ENCODE results near the gene IMPA2. TPM values are rescaled to one million over a fixed set of nuclear protein-coding genes. Genes with fewer than 3 reads are reported as not detected.

IMPA2 gene
- total and polyA plus RNA-seq, 2 of the 13 experiments (the other 11 are each of a cell fraction or from before 2014, with no cell fraction given) = 37.8 to 71.8 TPM

DNA sequence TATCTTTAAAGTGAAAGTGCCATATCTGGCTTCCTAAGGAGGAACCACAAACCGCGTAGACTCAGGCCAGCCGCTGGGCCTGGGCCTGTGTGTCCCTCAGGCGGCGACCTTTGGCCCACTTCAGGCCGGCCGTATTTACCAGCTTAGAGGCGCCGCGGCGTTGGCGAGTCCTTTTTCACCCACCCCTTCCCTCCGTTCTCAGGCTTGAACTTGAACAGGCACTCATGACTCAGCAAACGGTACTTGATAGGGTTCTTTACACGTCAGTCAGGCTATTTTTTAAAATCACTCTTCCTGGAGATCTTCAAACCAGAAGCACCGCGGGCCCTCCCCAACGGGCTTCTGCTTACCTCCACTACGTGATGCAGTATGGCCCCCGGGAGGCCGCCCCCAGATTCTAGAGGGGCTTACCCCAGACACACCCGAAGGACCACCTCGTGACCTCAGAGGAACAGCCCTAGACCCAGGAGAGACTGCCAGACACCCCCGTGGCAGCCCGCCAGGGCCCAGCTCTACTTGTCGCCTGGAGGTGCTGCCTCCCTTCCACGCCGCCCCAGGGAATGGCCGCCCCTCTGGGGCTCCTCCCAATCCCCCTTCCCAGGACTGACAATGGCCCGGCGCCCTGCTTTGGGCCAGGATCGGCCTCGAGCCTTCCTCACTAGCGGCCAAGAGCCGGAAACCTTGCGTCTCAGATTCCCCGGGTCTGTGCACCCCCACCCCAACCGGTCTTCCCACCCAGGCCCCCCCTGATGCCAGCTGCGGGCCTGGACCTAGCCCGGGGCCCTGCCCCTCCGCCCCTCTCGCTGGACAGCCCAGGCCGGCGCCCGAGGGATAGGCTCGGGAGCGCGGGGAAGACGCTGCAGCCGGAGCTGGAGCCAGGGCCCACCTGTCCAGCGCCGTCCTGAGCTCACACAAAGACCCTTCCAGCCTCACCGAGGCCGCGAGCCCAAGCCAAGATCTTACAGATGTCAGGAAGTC lies 33.8 kb upstream of the IMPA2 start (continued):
- TF ChIP-seq RARG (CRISPR knock-in tag; IDR thresholded peaks at IDR 0.05; ENCODE audit: low read depth) (no peak), HNRNPK (IDR thresholded peaks at IDR 0.05; ENCODE audit: low read depth, low read length, poor library complexity, severe bottlenecking) (no peak), FOXM1 (CRISPR knock-in tag; IDR thresholded peaks at IDR 0.05) (no peak), ZNF552 (CRISPR knock-in tag; IDR thresholded peaks at IDR 0.05; ENCODE audit: borderline replicate concordance) (no peak), PITX1 (CRISPR knock-in tag; IDR thresholded peaks at IDR 0.05) (no peak), ZBTB21 (CRISPR knock-in tag; IDR thresholded peaks at IDR 0.05) (no peak), ATAD3A (CRISPR knock-in tag; IDR thresholded peaks at IDR 0.05) (no peak), ZBTB7A (CRISPR knock-in tag; IDR thresholded peaks at IDR 0.05) (no peak), ATF7 (IDR thresholded peaks at IDR 0.05) (no peak), ATF7 (CRISPR knock-in tag; IDR thresholded peaks at IDR 0.05) (no peak), CBX2 (IDR thresholded peaks at IDR 0.05; ENCODE audit: low read depth, low read length) (no peak), CBX2 (CRISPR knock-in tag; IDR thresholded peaks at IDR 0.05; ENCODE audit: low read depth) (no peak), NPAS2 (CRISPR knock-in tag; IDR thresholded peaks at IDR 0.05; ENCODE audit: borderline replicate concordance) (no peak), ELF3 (CRISPR knock-in tag; IDR thresholded peaks at IDR 0.05) (peak; percentile 75)
- TF ChIP-seq, protein P1, sequence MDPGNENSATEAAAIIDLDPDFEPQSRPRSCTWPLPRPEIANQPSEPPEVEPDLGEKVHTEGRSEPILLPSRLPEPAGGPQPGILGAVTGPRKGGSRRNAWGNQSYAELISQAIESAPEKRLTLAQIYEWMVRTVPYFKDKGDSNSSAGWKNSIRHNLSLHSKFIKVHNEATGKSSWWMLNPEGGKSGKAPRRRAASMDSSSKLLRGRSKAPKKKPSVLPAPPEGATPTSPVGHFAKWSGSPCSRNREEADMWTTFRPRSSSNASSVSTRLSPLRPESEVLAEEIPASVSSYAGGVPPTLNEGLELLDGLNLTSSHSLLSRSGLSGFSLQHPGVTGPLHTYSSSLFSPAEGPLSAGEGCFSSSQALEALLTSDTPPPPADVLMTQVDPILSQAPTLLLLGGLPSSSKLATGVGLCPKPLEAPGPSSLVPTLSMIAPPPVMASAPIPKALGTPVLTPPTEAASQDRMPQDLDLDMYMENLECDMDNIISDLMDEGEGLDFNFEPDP (CRISPR knock-in tag; conservative IDR thresholded peaks at IDR 0.05) = no peak
- TF ChIP-seq, protein P2, sequence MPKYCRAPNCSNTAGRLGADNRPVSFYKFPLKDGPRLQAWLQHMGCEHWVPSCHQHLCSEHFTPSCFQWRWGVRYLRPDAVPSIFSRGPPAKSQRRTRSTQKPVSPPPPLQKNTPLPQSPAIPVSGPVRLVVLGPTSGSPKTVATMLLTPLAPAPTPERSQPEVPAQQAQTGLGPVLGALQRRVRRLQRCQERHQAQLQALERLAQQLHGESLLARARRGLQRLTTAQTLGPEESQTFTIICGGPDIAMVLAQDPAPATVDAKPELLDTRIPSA (CRISPR knock-in tag; IDR thresholded peaks at IDR 0.05; ENCODE audit: borderline replicate concordance) = no peak
- TF ChIP-seq, protein P3, sequence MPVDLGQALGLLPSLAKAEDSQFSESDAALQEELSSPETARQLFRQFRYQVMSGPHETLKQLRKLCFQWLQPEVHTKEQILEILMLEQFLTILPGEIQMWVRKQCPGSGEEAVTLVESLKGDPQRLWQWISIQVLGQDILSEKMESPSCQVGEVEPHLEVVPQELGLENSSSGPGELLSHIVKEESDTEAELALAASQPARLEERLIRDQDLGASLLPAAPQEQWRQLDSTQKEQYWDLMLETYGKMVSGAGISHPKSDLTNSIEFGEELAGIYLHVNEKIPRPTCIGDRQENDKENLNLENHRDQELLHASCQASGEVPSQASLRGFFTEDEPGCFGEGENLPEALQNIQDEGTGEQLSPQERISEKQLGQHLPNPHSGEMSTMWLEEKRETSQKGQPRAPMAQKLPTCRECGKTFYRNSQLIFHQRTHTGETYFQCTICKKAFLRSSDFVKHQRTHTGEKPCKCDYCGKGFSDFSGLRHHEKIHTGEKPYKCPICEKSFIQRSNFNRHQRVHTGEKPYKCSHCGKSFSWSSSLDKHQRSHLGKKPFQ (CRISPR knock-in tag; IDR thresholded peaks at IDR 0.05; ENCODE audit: insufficient replicate concordance) = no peak
- TF ChIP-seq, protein P4, sequence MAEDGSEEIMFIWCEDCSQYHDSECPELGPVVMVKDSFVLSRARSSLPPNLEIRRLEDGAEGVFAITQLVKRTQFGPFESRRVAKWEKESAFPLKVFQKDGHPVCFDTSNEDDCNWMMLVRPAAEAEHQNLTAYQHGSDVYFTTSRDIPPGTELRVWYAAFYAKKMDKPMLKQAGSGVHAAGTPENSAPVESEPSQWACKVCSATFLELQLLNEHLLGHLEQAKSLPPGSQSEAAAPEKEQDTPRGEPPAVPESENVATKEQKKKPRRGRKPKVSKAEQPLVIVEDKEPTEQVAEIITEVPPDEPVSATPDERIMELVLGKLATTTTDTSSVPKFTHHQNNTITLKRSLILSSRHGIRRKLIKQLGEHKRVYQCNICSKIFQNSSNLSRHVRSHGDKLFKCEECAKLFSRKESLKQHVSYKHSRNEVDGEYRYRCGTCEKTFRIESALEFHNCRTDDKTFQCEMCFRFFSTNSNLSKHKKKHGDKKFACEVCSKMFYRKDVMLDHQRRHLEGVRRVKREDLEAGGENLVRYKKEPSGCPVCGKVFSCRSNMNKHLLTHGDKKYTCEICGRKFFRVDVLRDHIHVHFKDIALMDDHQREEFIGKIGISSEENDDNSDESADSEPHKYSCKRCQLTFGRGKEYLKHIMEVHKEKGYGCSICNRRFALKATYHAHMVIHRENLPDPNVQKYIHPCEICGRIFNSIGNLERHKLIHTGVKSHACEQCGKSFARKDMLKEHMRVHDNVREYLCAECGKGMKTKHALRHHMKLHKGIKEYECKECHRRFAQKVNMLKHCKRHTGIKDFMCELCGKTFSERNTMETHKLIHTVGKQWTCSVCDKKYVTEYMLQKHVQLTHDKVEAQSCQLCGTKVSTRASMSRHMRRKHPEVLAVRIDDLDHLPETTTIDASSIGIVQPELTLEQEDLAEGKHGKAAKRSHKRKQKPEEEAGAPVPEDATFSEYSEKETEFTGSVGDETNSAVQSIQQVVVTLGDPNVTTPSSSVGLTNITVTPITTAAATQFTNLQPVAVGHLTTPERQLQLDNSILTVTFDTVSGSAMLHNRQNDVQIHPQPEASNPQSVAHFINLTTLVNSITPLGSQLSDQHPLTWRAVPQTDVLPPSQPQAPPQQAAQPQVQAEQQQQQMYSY (CRISPR knock-in tag; IDR thresholded peaks at IDR 0.05) = no peak
- TF ChIP-seq, protein P5, sequence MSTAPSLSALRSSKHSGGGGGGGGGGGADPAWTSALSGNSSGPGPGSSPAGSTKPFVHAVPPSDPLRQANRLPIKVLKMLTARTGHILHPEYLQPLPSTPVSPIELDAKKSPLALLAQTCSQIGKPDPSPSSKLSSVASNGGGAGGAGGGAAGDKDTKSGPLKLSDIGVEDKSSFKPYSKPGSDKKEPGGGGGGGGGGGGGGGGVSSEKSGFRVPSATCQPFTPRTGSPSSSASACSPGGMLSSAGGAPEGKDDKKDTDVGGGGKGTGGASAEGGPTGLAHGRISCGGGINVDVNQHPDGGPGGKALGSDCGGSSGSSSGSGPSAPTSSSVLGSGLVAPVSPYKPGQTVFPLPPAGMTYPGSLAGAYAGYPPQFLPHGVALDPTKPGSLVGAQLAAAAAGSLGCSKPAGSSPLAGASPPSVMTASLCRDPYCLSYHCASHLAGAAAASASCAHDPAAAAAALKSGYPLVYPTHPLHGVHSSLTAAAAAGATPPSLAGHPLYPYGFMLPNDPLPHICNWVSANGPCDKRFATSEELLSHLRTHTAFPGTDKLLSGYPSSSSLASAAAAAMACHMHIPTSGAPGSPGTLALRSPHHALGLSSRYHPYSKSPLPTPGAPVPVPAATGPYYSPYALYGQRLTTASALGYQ (CRISPR knock-in tag; IDR thresholded peaks at IDR 0.05) = no peak

Measured in HepG2 (cell line).